CD4-positive, alpha-beta T cell (primary cell): ENCODE data around the gene PTH2. TPM values are rescaled to one million over a fixed set of nuclear protein-coding genes. Genes with fewer than 3 reads are reported as not detected.

Source experiments
- ATAC-seq: fragments of 200-7000 bp; cut with Tn5 transposase; one replicate; pipeline ENCODE4 v1.10.0; 2022; ENCODE audit warnings: mild to moderate bottlenecking; ENCODE audit not compliant: poor library complexity
- CTCF ChIA-PET: fragments of 350-600 bp; sonication (Branson Sonifier 250); formaldehyde crosslinking; loops from one replicate; lab custom pipeline; 2021; ENCODE audit warnings: antibody characterized with exemption, inconsistent platforms; lab: Charles Lee
- POLR2A ChIA-PET: fragments of 350-600 bp; sonication (Branson Sonifier 250); formaldehyde crosslinking; loops from one replicate; lab custom pipeline; 2021; ENCODE audit warnings: antibody characterized with exemption, inconsistent platforms; lab: Charles Lee
- DNase-seq, 14 experiments: peaks; one replicate each; pipeline ENCODE4 v3.0.0-alpha.2; 2013 to 2020; ENCODE audit warnings: mixed read lengths in 2 of 14
- H3K27ac ChIP-seq, 2 donors: one replicate each; pipeline versions ENCODE4 v1.5.1 to v1.7.0; 2013; ENCODE audit warnings: low read length in 2 of 2, low read depth in 1 of 2, mild to moderate bottlenecking in 1 of 2
- H3K27me3 ChIP-seq, 2 experiments: 1 replicate in 1 of 2; 2 replicates in 1 of 2; pipeline versions ENCODE4 v1.6.1 to v1.7.0; 2013; ENCODE audit warnings: low read length in 2 of 2, control low read depth in 1 of 2, mild to moderate bottlenecking in 1 of 2, moderate library complexity in 1 of 2; ENCODE audit not compliant: insufficient read depth in 2 of 2, control insufficient read depth in 1 of 2
- H3K36me3 ChIP-seq: one replicate; pipeline ENCODE4 v1.6.1; 2013; ENCODE audit warnings: low read length, control low read depth; ENCODE audit not compliant: insufficient read depth
- H3K4me1 ChIP-seq: one replicate; pipeline ENCODE4 v1.6.1; 2013; ENCODE audit warnings: low read length, control low read depth; ENCODE audit not compliant: insufficient read depth
- H3K4me3 ChIP-seq: one replicate; pipeline ENCODE4 v1.5.1; 2013; ENCODE audit warnings: mild to moderate bottlenecking, low read length, moderate library complexity
- H3K9me3 ChIP-seq, 2 experiments: 1 replicate in 1 of 2; 2 replicates in 1 of 2; pipeline versions ENCODE4 v1.6.1 to v1.7.0; 2013; ENCODE audit warnings: low read length in 2 of 2, mild to moderate bottlenecking in 2 of 2, control low read depth in 1 of 2, moderate library complexity in 1 of 2; ENCODE audit not compliant: control insufficient read depth in 1 of 2, insufficient read depth in 1 of 2
- H3K27ac Mint-ChIP-seq: one replicate; pipeline ENCODE4 v1.8.0; 2020; ENCODE audit warnings: mixed read lengths
- H3K27me3 Mint-ChIP-seq: one replicate; pipeline ENCODE4 v1.8.0; 2021; ENCODE audit warnings: mixed read lengths
- H3K36me3 Mint-ChIP-seq: one replicate; pipeline ENCODE4 v1.8.0; 2021; ENCODE audit warnings: low read depth, mixed read lengths
- H3K4me1 Mint-ChIP-seq: one replicate; pipeline ENCODE4 v1.8.0; 2021; ENCODE audit warnings: low read depth, mixed read lengths
- H3K4me3 Mint-ChIP-seq: one replicate; pipeline ENCODE4 v1.8.0; 2020; ENCODE audit warnings: mild to moderate bottlenecking, mixed read lengths
- H3K9me3 Mint-ChIP-seq: one replicate; pipeline ENCODE4 v1.8.0; 2020; ENCODE audit warnings: mixed read lengths
- CTCF ChIP-seq: fragments of 200-600 bp; IDR thresholded peaks from one replicate; pipeline ENCODE4 v1.8.0; 2022; ENCODE audit warnings: antibody characterized with exemption, mild to moderate bottlenecking
- intact Hi-C, 2 experiments: fragments of 100-400 bp; cut with DNase I in 1 of 2; cut with micrococcal nuclease in 1 of 2; formaldehyde crosslinking; loops; one replicate each; pipeline versions ENCODE4 v1.15.1 to v1.9.0; 2023 to 2025; cut with DNase I, micrococcal nuclease
- total RNA-seq, 174 experiments: library from RNA in 2 of 174; stranded (reverse) in 2 of 174; gene quantifications; one replicate each; pipeline ENCODE4 v1.2.3 and lab custom pipeline; 2021 to 2026

The PTH2 gene
- total RNA-seq, 2 experiments from 2014 or later = not detected

GRCh38 chr19:49465371-49465770, 42.1 kb upstream of the PTH2 start:
- no peaks in the 10 kb centered on the region for H3K27me3 ChIP-seq
- H3K36me3 Mint-ChIP-seq = peaks cover 18% of the 10 kb centered on the region
- ChIA-PET POLR2A (interaction anchor here (1.0 to 1.5 kb wide), 2 partner anchors 12 to 14 kb away, joined by 3 to 7 read pairs; partner anchors contain the start of genes ALDH16A1 and PIH1D1), CTCF (no interaction called here)
- no peak overlapping the region for H3K4me3 ChIP-seq
- intact Hi-C loops = no loop called here
- TF ChIP-seq CTCF = no peak
- peak overlapping the region; percentile 36 to 61 for H3K27ac ChIP-seq
- H3K36me3 ChIP-seq = peaks cover 44% of the 10 kb centered on the region
- peaks cover 15% of the 10 kb centered on the region for H3K4me1 Mint-ChIP-seq
- DNase-seq (no peak), ATAC-seq (no peak)
- no peaks in the 10 kb centered on the region for H3K9me3 Mint-ChIP-seq
- no peak overlapping the region for H3K4me3 Mint-ChIP-seq
- H3K27me3 Mint-ChIP-seq = no peaks in the 10 kb centered on the region
- H3K27ac Mint-ChIP-seq = peak overlapping the region; percentile 74
- H3K9me3 ChIP-seq = no peaks in the 10 kb centered on the region
- peaks cover 67% of the 10 kb centered on the region for H3K4me1 ChIP-seq

- Histone ChIP-seq H3K9me3 (no peaks in the 10 kb centered on the region), H3K4me1 (peaks cover 56% of the 10 kb centered on the region), H3K36me3 (peaks cover 56% of the 10 kb centered on the region), H3K27ac (peak overlapping the region in 1 of 2 donors; percentile 36), H3K4me3 (no peak overlapping the region), H3K27me3 (no peaks in the 10 kb centered on the region)
- Mint-ChIP-seq H3K4me1 (peaks cover 7% of the 10 kb centered on the region), H3K9me3 (no peaks in the 10 kb centered on the region), H3K27ac (peak overlapping the region; percentile 74), H3K36me3 (peaks cover 30% of the 10 kb centered on the region), H3K27me3 (no peaks in the 10 kb centered on the region), H3K4me3 (no peak overlapping the region)
- no peak for DNase-seq
- ChIA-PET POLR2A (interaction anchor here (1.0 kb wide), 1 partner anchor 12 kb away, joined by 3 read pairs; the partner anchor contains the start of gene PIH1D1), CTCF (no interaction called here)
- intact Hi-C loops = no loop called here
- no peak for TF ChIP-seq CTCF
- ATAC-seq = no peak
These were observed 40.9 kb upstream of the PTH2 start for GRCh38 chr19:49463960-49464740.

GRCh38 chr19:49462492-49462891, 39.3 kb upstream of the PTH2 start:
- Histone ChIP-seq H3K9me3 (no peaks in the 10 kb centered on the region), H3K27ac (peak overlapping the region in 1 of 2 donors; percentile 1), H3K4me3 (no peak overlapping the region), H3K36me3 (peaks cover 57% of the 10 kb centered on the region), H3K27me3 (no peaks in the 10 kb centered on the region), H3K4me1 (peaks cover 56% of the 10 kb centered on the region)
- Mint-ChIP-seq H3K36me3 (peaks cover 24% of the 10 kb centered on the region), H3K27me3 (no peaks in the 10 kb centered on the region), H3K9me3 (no peaks in the 10 kb centered on the region), H3K4me1 (peaks cover 4% of the 10 kb centered on the region), H3K27ac (peak overlapping the region; percentile 39), H3K4me3 (no peak overlapping the region)
- ChIA-PET CTCF (no interaction called here), POLR2A (no interaction called here)
- intact Hi-C loops = no loop called here
- no peak for TF ChIP-seq CTCF
- DNase-seq = no peak
- ATAC-seq = no peak
